Cardiac muscle cell (in vitro differentiated cells and primary cell): ENCODE data around the gene MAN1A1. TPM values are rescaled to one million over a fixed set of nuclear protein-coding genes. Genes with fewer than 3 reads are reported as not detected.

Experiments
- DNase-seq, 2 donors: peaks; one replicate each; pipeline versions ENCODE4 v3.0.0 to v3.0.0-alpha.2; 2010 to 2017; ENCODE audit warnings: low read depth in 1 of 2, low spot score in 1 of 2
- H3K27ac ChIP-seq: fragments of 200-600 bp; sonication (generic); 2 replicates; pipeline ENCODE4 v1.5.1; 2016
- H3K27me3 ChIP-seq: fragments of 200-600 bp; sonication (generic); 2 replicates; pipeline ENCODE4 v1.6.0; 2016; ENCODE audit warnings: control low read depth
- H3K36me3 ChIP-seq: fragments of 200-600 bp; sonication (generic); 2 replicates; pipeline ENCODE4 v1.5.1; 2016; ENCODE audit warnings: control low read depth
- H3K4me1 ChIP-seq: fragments of 200-600 bp; sonication (generic); 2 replicates; pipeline ENCODE4 v1.8.1; 2017; ENCODE audit warnings: low read depth, mild to moderate bottlenecking, mixed run types
- H3K4me3 ChIP-seq: fragments of 200-600 bp; sonication (generic); 2 replicates; pipeline ENCODE4 v1.5.1; 2016; ENCODE audit warnings: mild to moderate bottlenecking
- H3K9me3 ChIP-seq: fragments of 200-600 bp; sonication (generic); 2 replicates; pipeline ENCODE4 v1.5.1; 2017; ENCODE audit warnings: low read depth, mild to moderate bottlenecking, control low read depth
- CTCF ChIP-seq: IDR thresholded peaks from 2 replicates; pipeline ENCODE4 v1.5.1; 2012; ENCODE audit warnings: low read depth, mild to moderate bottlenecking, low read length
- polyA plus RNA-seq: library from polyadenylated mRNA; unstranded; fragments of >200 nt; fragmentation: Nextera tagmentation; extraction: Ambion mirVana; gene quantifications from 2 replicates; pipeline ENCODE4 v1.2.1, GENCODE V29; 2016
- total RNA-seq: library from RNA; depleted of rRNA; stranded (reverse); fragments of >200 nt; gene quantifications from 2 replicates; pipeline ENCODE4 v1.2.3, GENCODE V29; 2016

Gene MAN1A1
- total and polyA plus RNA-seq, 2 experiments from 2014 or later, result 19.2 to 34.8 TPM

GRCh38 chr6:119189498-119189897, 160.1 kb downstream of the MAN1A1 start:
- Histone ChIP-seq H3K9me3 (no peaks in the 10 kb centered on the region), H3K27me3 (no peaks in the 10 kb centered on the region), H3K4me1 (peaks cover 3% of the 10 kb centered on the region), H3K27ac (no peak overlapping the region), H3K4me3 (no peak overlapping the region), H3K36me3 (peaks cover 37% of the 10 kb centered on the region)
- TF ChIP-seq CTCF, result no peak
- DNase-seq, result no peak

GRCh38 chr6:119187596-119187995, 162.0 kb downstream of the MAN1A1 start:
- Histone ChIP-seq H3K36me3 (peaks cover 34% of the 10 kb centered on the region), H3K9me3 (no peaks in the 10 kb centered on the region), H3K27ac (no peak overlapping the region), H3K4me1 (peaks cover 3% of the 10 kb centered on the region), H3K27me3 (no peaks in the 10 kb centered on the region), H3K4me3 (no peak overlapping the region)
- no peak for DNase-seq
- TF ChIP-seq CTCF, result no peak

- peaks cover 29% of the 10 kb centered on the region for H3K36me3 ChIP-seq
Measured at GRCh38 chr6:119186490-119186889, 163.1 kb downstream of the MAN1A1 start.

GRCh38 chr6:119184008-119184648, 165.4 kb downstream of the MAN1A1 start:
- Histone ChIP-seq H3K4me1 (peaks cover 3% of the 10 kb centered on the region), H3K27ac (no peak overlapping the region), H3K27me3 (no peaks in the 10 kb centered on the region), H3K4me3 (no peak overlapping the region), H3K36me3 (peaks cover 27% of the 10 kb centered on the region), H3K9me3 (no peaks in the 10 kb centered on the region)
- DNase-seq, result no peak
- no peak for TF ChIP-seq CTCF

More at GRCh38 chr6:119186490-119186889, 163.1 kb downstream of the MAN1A1 start:
- Histone ChIP-seq H3K4me3 (no peak overlapping the region), H3K27me3 (no peaks in the 10 kb centered on the region), H3K4me1 (peaks cover 3% of the 10 kb centered on the region), H3K27ac (no peak overlapping the region), H3K9me3 (no peaks in the 10 kb centered on the region)
- TF ChIP-seq CTCF, result no peak
- no peak for DNase-seq

- Histone ChIP-seq H3K27ac (no peak overlapping the region), H3K9me3 (no peaks in the 10 kb centered on the region), H3K4me3 (no peak overlapping the region), H3K4me1 (peaks cover 3% of the 10 kb centered on the region), H3K36me3 (peaks cover 20% of the 10 kb centered on the region), H3K27me3 (no peaks in the 10 kb centered on the region)
- no peak for TF ChIP-seq CTCF
- no peak for DNase-seq
Measured at GRCh38 chr6:119183457-119183856, 166.1 kb downstream of the MAN1A1 start.
